Measurements from ENCODE around the gene FBL.
"Not testable (repeated sequence)": the region's sequence is repeated elsewhere in the genome, so short reads cannot be mapped to it uniquely, and the experiment has no call there.

Gene FBL

GRCh38 chr19:39845933-39846677 lies at the start of gene FBL:
TSS of gene FBL (minus strand) at chr19:39846379. CDS start at chr19:39846300, 79 bp downstream.
- DNase-seq (ENCODE audit: low spot score) = peak; percentile 100

- DNase-seq (ENCODE audit: low spot score) = not testable (repeated sequence)
Observed at GRCh38 chr19:39895096-39895495, 48.9 kb upstream of the FBL start.

GRCh38 chr19:39894236-39894606 lies 48.0 kb upstream of the FBL start:
- not testable (repeated sequence) for DNase-seq (ENCODE audit: low spot score)

- not testable (repeated sequence) for DNase-seq (ENCODE audit: low spot score)
Observed at GRCh38 chr19:39893366-39894235, 47.4 kb upstream of the FBL start.

- not testable (repeated sequence) for DNase-seq (ENCODE audit: low spot score)
Observed at GRCh38 chr19:39892506-39892902, 46.3 kb upstream of the FBL start.

- peak; percentile 15 for DNase-seq (ENCODE audit: low spot score)
Observed at GRCh38 chr19:39891660-39892505, 45.7 kb upstream of the FBL start.

- no peak for DNase-seq (ENCODE audit: low spot score)
Observed at GRCh38 chr19:39890755-39891551, 44.8 kb upstream of the FBL start.

- DNase-seq (ENCODE audit: low spot score) = not testable (repeated sequence)
Observed at GRCh38 chr19:39889872-39890754, 43.9 kb upstream of the FBL start.

GRCh38 chr19:39887456-39887951 lies 41.3 kb upstream of the FBL start:
- not testable (repeated sequence) for DNase-seq (ENCODE audit: low spot score)

- not testable (repeated sequence) for DNase-seq (ENCODE audit: low spot score)
Observed at GRCh38 chr19:39885821-39886554, 39.8 kb upstream of the FBL start.

- DNase-seq (ENCODE audit: low spot score) = not testable (repeated sequence)
Observed at GRCh38 chr19:39884721-39885120, 38.5 kb upstream of the FBL start.

- DNase-seq (ENCODE audit: low spot score) = not testable (repeated sequence)
Observed at GRCh38 chr19:39882645-39883044, 36.5 kb upstream of the FBL start.

GRCh38 chr19:39881495-39882110 lies 35.4 kb upstream of the FBL start:
- DNase-seq (ENCODE audit: low spot score) = not testable (repeated sequence)

- not testable (repeated sequence) for DNase-seq (ENCODE audit: low spot score)
Observed at GRCh38 chr19:39880241-39880640, 34.1 kb upstream of the FBL start.

GRCh38 chr19:39879796-39880195 lies 33.6 kb upstream of the FBL start:
- DNase-seq (ENCODE audit: low spot score) = not testable (repeated sequence)

GRCh38 chr19:39878866-39879265 lies 32.7 kb upstream of the FBL start:
- DNase-seq (ENCODE audit: low spot score) = not testable (repeated sequence)

- peak; percentile 11 for DNase-seq (ENCODE audit: low spot score)
Observed at GRCh38 chr19:39878398-39878797, 32.2 kb upstream of the FBL start.

GRCh38 chr19:39877982-39878381 lies 31.8 kb upstream of the FBL start:
- not testable (repeated sequence) for DNase-seq (ENCODE audit: low spot score)

GRCh38 chr19:39877488-39877887 lies 31.3 kb upstream of the FBL start:
- not testable (repeated sequence) for DNase-seq (ENCODE audit: low spot score)
